Esophagus muscularis mucosa (tissue), 4 donors: ENCODE results near the gene ERBB2. TPM values are rescaled to one million over a fixed set of nuclear protein-coding genes. Genes with fewer than 3 reads are reported as not detected.

ENCODE experiments used
- DNase-seq: peaks from one replicate; pipeline ENCODE4 v3.0.0-alpha.2; 2017; ENCODE audit errors: extremely low spot score
- H3K27ac ChIP-seq, 4 donors: fragments of 200-600 bp; sonication (generic); replicated peaks in 1 of 4; 1 replicate in 3 of 4; 2 replicates in 1 of 4; pipeline ENCODE4 v1.5.1; 2016 to 2019; ENCODE audit warnings: mild to moderate bottlenecking in 1 of 4
- H3K27me3 ChIP-seq, 4 donors: fragments of 200-600 bp; sonication (generic); one replicate each; pipeline versions ENCODE4 v1.5.1 to v1.6.0; 2016 to 2019
- H3K36me3 ChIP-seq, 4 donors: fragments of 200-600 bp; sonication (generic); one replicate each; pipeline ENCODE4 v1.5.1; 2016 to 2019
- H3K4me1 ChIP-seq, 4 donors: fragments of 200-600 bp; sonication (generic); one replicate each; pipeline ENCODE4 v1.5.1; 2016 to 2019
- H3K4me3 ChIP-seq, 4 donors: fragments of 200-600 bp; sonication (generic); 1 replicate in 2 of 4; 2 replicates in 2 of 4; pipeline ENCODE4 v1.5.1; 2016 to 2019; ENCODE audit warnings: mild to moderate bottlenecking in 4 of 4, moderate library complexity in 1 of 4
- H3K9me3 ChIP-seq, 4 donors: fragments of 200-600 bp; sonication (generic); 1 replicate in 3 of 4; 2 replicates in 1 of 4; pipeline ENCODE4 v1.5.1; 2016 to 2019
- EP300 ChIP-seq: sonication (generic); formaldehyde crosslinking; IDR thresholded peaks from one replicate; pipeline ENCODE4 v1.6.1; 2017; ENCODE audit warnings: antibody characterized with exemption
- POLR2A ChIP-seq: fragments of 450-650 bp; IDR thresholded peaks from one replicate; pipeline ENCODE4 v1.6.1; 2017; ENCODE audit warnings: antibody characterized with exemption, moderate library complexity, mild to moderate bottlenecking, low read depth
- POLR2AphosphoS5 ChIP-seq, 2 donors: sonication (generic); formaldehyde crosslinking; IDR thresholded peaks; one replicate each; pipeline ENCODE4 v1.6.1; 2017; ENCODE audit warnings: antibody characterized with exemption in 2 of 2
- WGBS: methylation state at CpG from one replicate; pipeline ENCODE4 v1.1.5; 2018; 5-methylcytosine and 5-hydroxymethylcytosine counted together
- intact Hi-C: fragments of 100-400 bp; cut with DNase I; formaldehyde crosslinking; loops from one replicate; pipeline ENCODE4 v1.15.1; 2023
- total RNA-seq, 4 donors: library from RNA; depleted of rRNA; stranded (reverse); fragments of >200 nt; gene quantifications; one replicate each; pipeline versions ENCODE4 v1.1.0 to v1.2.1, GENCODE V29; 2016
- TF ChIP-seq, protein P1 (sequence below), 3 experiments: fragments of 200-600 bp in 2 of 3; fragments of 450-650 bp in 1 of 3; sonication (generic) in 2 of 3; IDR thresholded peaks; one replicate each; pipeline ENCODE4 v1.5.1; 2017 to 2019; ENCODE audit warnings: antibody characterized with exemption in 3 of 3, mild to moderate bottlenecking in 2 of 3, moderate library complexity in 1 of 3

ERBB2 gene
- total RNA-seq, 4 donors from 2014 or later, result 36.8 to 67.7 (median 57.7) TPM

DNA sequence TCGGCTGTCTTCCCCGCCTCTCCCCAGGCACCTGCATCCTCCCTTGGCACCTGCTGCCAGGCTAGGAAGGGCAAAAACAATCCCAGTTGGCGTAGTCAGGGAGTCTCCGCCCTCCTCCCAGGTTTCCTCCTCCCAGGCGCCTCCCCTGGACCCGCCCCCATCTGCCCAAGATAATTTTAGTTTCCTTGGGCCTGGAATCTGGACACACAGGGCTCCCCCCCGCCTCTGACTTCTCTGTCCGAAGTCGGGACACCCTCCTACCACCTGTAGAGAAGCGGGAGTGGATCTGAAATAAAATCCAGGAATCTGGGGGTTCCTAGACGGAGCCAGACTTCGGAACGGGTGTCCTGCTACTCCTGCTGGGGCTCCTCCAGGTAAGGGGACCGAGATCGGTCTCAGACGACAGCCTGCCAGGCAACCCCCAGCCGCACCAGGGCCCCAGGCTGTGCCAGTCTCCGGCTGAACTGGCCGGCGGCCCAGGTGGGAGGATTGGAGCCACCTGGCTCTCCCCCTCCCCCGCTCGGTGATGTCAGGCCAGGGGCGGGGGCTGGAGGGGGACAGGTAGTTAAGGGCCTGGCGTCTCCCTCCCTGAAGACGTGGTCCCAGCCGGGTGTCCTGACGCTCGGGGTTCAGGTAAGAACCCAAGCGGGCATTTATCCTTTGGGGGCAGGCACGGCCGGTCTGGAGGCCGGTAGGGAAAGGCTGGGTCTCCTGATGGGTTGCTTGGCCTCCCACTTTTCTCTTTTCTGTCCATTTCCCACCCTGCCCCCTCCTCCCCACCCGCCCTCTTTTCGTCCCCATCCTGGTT is 38.1 kb downstream of the ERBB2 start, which contains the start of gene GRB7:
Gene GRB7, plus strand, starts transcription at position 179 of the 808 bp plus-strand sequence. CDS start 4,364 bp downstream, outside the sequence.
- DNase-seq, result no peak
- H3K4me3 ChIP-seq, result peak within 1 kb of the TSS; percentile 34 to 52 (median 38)
- H3K36me3 ChIP-seq, result no peaks in the 10 kb centered on the region
- intact Hi-C loops, result no loop called here
- H3K4me1 ChIP-seq, result peaks cover 29 to 34% (median 33%) of the 10 kb centered on the region in 4 donors
- peaks cover 10 to 81% (median 39%) of the 10 kb centered on the region in 4 donors for H3K27me3 ChIP-seq
- no peak within 1 kb of the TSS for H3K27ac ChIP-seq
- WGBS, result 18% methylated on average over 21 of the region's 34 CpGs
- no peaks in the 10 kb centered on the region for H3K9me3 ChIP-seq
- TF ChIP-seq, protein P1, sequence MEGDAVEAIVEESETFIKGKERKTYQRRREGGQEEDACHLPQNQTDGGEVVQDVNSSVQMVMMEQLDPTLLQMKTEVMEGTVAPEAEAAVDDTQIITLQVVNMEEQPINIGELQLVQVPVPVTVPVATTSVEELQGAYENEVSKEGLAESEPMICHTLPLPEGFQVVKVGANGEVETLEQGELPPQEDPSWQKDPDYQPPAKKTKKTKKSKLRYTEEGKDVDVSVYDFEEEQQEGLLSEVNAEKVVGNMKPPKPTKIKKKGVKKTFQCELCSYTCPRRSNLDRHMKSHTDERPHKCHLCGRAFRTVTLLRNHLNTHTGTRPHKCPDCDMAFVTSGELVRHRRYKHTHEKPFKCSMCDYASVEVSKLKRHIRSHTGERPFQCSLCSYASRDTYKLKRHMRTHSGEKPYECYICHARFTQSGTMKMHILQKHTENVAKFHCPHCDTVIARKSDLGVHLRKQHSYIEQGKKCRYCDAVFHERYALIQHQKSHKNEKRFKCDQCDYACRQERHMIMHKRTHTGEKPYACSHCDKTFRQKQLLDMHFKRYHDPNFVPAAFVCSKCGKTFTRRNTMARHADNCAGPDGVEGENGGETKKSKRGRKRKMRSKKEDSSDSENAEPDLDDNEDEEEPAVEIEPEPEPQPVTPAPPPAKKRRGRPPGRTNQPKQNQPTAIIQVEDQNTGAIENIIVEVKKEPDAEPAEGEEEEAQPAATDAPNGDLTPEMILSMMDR (IDR thresholded peaks at IDR 0.05), result no peak
- TF ChIP-seq EP300 (no peak), POLR2AphosphoS5 (IDR thresholded peaks at IDR 0.05) (no peak), POLR2A (no peak)

DNA sequence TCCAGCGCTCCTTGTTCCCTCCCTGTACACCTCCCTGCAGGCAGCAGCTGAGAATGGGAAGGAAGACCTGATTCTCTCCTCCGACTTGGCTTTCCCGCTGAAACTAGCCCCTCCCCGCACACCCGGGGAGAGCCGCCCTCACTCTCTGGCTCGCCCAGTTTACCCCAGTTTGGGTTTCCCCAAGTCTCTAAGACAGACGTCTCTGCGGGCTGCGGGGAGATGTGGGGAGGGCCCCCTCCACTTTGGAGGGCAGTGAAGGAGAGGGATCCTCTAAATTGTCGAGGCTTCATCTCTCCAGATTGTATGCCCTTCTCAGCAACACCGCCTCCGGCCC is 38.7 kb downstream of the ERBB2 start:
- H3K36me3 ChIP-seq, result no peaks in the 10 kb centered on the region
- intact Hi-C loops, result no loop called here
- no peaks in the 10 kb centered on the region for H3K9me3 ChIP-seq
- TF ChIP-seq, protein P1 (IDR thresholded peaks at IDR 0.05), result no peak
- no peak for TF ChIP-seq POLR2A
- 2% methylated on average over 12 of the region's 13 CpGs for WGBS
- no peak overlapping the region for H3K27ac ChIP-seq
- H3K4me1 ChIP-seq, result peaks cover 29 to 34% (median 33%) of the 10 kb centered on the region in 4 donors
- peaks cover 10 to 87% (median 39%) of the 10 kb centered on the region in 4 donors for H3K27me3 ChIP-seq
- no peak for DNase-seq
- H3K4me3 ChIP-seq, result peak overlapping the region; percentile 34 to 52 (median 38)

DNA sequence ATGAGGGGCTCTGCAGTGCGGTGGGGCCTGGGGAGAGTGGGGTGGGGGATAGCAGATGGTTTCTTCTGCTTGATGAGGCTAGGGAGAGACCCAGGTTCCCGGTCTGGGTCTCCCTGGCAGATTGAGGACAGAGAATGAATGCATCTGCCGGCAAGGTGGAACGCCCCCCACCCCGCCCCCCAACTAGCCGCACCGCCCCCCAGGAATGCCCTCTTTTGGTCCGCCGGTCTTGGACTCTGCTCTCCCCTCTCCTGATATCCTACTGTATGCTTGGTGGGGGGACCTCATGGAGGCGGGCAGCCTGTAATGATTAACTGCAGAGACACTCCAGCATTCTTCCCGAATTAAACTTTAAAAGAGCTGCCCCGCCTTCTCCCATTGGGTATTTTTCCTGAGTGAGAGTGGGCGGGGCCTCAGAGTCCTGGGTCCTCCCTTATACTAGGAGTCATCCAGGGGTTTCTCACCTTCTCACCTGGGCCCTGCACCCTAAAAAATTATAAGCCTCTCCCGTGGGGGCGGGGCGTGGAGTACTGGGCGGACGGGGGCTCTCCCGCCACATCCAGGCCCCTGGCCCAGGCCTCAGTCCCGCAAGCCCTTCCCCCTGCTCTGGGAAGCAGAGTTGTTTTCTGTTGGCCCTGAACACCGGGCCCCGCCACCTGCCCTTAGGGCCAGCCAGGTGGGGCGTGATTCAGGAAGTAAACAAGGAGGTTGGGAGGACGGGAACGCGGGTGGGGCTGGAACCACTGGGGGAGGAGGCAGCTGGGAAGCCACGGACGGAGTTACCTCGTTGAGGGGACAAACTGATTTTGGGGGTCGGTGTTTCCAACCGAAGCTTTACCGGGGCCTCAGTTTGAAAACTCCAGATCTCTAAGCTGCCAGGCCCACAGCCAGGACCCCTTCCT is 39.4 kb downstream of the ERBB2 start:
- WGBS, result 17% methylated on average over 27 of the region's 32 CpGs
- Histone ChIP-seq H3K27ac (peak overlapping the region in 1 of 4 donors; percentile 24), H3K9me3 (no peaks in the 10 kb centered on the region), H3K4me1 (peaks cover 29 to 34% (median 33%) of the 10 kb centered on the region in 4 donors), H3K36me3 (no peaks in the 10 kb centered on the region), H3K4me3 (peak overlapping the region; percentile 34 to 52 (median 38)), H3K27me3 (peaks cover 10 to 92% (median 39%) of the 10 kb centered on the region in 4 donors)
- intact Hi-C loops, result no loop called here
- no peak for DNase-seq
- no peak for TF ChIP-seq EP300

DNA sequence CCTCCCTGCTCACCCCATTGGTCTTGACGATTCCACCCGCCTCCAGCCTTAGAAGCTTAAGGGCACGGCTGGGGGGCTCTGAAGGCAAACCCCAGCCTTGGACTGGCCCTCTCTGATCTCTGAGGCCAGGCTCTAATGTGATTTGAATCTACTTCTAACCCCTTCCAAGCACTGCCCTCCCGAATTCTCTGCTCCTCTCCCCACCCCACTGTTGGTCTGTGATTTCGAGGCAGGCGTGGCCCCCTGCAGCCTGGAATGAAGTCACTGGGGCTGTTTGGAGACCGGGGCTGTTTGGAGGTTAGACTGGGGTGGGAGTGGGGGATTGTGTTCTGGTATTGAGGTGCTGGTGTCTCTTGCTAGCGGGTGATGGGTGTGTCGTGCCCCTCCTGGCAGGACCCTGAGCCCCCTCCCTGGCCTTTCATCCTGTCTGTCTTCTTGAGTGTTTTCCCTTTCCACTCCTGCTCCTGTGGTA is 40.1 kb downstream of the ERBB2 start:
- H3K4me1 ChIP-seq, result peaks cover 29 to 34% (median 33%) of the 10 kb centered on the region in 4 donors
- 43% methylated on average over 8 of the region's 9 CpGs for WGBS
- no peaks in the 10 kb centered on the region for H3K36me3 ChIP-seq
- H3K27ac ChIP-seq, result peak overlapping the region in 1 of 4 donors; percentile 24
- no peak for TF ChIP-seq EP300
- H3K27me3 ChIP-seq, result peaks cover 10 to 97% (median 39%) of the 10 kb centered on the region in 4 donors
- peak overlapping the region; percentile 34 to 52 (median 38) for H3K4me3 ChIP-seq
- H3K9me3 ChIP-seq, result no peaks in the 10 kb centered on the region
- intact Hi-C loops, result no loop called here
- DNase-seq, result no peak

DNA sequence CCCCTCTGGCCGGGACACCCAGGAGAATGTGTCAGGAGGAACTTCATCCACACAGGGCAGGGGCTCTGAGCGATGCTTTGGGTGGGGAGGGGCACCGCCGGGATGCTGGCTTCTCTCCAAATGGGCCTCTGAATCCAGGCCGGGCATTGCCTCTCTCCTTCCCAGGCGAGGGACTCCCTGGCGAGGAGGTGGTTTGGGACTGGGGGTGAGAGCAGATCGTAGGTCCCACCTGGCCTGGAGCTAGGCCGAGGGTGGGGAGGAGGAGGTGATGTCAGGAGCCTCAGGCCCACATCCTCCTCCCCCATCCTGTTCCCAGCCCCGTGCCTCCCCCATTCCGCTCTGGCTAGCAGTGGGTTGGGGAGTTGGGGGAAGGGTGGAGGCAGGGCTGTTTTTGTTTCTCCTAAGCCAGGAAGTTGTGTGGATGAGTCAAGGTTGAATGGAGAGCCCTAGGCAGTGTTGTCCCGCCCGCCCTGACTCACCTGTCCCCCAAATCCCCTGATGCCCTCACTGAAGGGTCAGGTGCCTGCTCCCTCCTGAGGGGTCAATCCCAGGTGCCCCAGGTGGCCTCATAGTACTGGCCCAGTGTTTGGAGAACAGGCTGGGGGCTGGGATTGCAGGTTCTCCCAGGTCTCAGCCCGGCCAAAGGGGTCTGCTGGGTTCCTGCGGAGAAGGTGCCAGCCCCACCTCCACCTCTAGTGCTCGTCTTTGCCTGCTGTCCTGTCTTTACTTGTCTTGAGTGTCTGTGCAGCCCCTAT is 40.7 kb downstream of the ERBB2 start:
- no peak overlapping the region for H3K27ac ChIP-seq
- intact Hi-C loops, result no loop called here
- 67% methylated on average over 10 of the region's 16 CpGs for WGBS
- H3K4me1 ChIP-seq, result peaks cover 29 to 34% (median 33%) of the 10 kb centered on the region in 4 donors
- H3K9me3 ChIP-seq, result no peaks in the 10 kb centered on the region
- peak overlapping the region in 1 of 4 donors; percentile 52 for H3K4me3 ChIP-seq
- no peaks in the 10 kb centered on the region for H3K36me3 ChIP-seq
- TF ChIP-seq POLR2AphosphoS5 (IDR thresholded peaks at IDR 0.05) (no peak), POLR2A (no peak), EP300 (no peak)
- TF ChIP-seq, protein P1 (IDR thresholded peaks at IDR 0.05), result no peak
- peaks cover 10 to 97% (median 39%) of the 10 kb centered on the region in 4 donors for H3K27me3 ChIP-seq
- DNase-seq, result no peak
